ENCODE measurements around the gene BLOC1S5.
A peak's percentile ranks its signal among the peaks of the same experiment; 100 is the strongest.

Gene BLOC1S5, protein sequence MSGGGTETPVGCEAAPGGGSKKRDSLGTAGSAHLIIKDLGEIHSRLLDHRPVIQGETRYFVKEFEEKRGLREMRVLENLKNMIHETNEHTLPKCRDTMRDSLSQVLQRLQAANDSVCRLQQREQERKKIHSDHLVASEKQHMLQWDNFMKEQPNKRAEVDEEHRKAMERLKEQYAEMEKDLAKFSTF

DNA sequence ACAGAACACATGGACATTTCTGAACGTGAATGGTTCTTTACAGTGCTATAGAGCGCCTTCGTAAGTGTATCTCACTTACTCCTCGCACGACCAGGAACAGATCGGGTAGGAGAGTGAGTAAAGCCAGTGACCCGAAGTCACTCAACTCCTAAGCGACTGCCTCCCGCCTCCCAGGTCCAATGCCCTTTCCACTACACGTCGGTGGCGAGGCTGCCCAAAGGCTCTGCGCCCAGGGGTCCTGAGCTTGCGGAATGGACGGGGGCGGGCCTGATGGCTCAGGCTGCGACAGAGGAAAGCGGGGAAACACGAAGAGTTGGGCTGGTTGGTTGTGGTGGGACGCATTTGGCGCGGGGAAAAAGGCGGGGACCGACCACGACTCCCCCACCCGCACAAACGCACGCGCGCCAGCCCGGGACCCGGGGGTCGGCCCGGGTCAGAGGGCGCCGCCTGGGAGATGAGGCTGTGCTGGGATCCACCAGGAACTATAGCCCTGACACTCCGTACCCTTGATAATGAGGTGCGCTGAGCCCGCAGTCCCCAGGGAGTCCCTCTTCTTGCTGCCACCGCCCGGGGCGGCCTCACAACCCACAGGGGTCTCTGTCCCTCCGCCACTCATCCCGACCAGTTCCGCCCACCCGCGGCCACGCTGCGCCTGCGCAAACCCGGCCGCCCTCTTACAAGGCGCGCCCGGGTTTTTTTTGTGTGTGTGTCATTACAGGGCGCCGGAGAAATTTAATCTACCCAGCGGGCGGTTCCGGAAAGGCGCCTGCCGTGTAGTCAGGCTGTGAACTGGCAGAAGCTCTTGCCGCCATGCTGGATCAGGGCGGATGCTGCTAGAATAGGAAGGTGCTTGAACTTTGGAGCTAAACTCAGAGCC is at the start of gene BLOC1S5:
BLOC1S5 (minus strand) TSS at position 629 of the 877 bp plus-strand sequence; CDS start at position 616, 13 bp downstream.
- TF ChIP-seq, protein P1, sequence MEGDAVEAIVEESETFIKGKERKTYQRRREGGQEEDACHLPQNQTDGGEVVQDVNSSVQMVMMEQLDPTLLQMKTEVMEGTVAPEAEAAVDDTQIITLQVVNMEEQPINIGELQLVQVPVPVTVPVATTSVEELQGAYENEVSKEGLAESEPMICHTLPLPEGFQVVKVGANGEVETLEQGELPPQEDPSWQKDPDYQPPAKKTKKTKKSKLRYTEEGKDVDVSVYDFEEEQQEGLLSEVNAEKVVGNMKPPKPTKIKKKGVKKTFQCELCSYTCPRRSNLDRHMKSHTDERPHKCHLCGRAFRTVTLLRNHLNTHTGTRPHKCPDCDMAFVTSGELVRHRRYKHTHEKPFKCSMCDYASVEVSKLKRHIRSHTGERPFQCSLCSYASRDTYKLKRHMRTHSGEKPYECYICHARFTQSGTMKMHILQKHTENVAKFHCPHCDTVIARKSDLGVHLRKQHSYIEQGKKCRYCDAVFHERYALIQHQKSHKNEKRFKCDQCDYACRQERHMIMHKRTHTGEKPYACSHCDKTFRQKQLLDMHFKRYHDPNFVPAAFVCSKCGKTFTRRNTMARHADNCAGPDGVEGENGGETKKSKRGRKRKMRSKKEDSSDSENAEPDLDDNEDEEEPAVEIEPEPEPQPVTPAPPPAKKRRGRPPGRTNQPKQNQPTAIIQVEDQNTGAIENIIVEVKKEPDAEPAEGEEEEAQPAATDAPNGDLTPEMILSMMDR (IDR thresholded peaks at IDR 0.05; ENCODE audit: low read depth, low read length), result no peak
- peak; percentile 94 for DNase-seq (ENCODE audit: extremely low read depth, low read depth)

DNA sequence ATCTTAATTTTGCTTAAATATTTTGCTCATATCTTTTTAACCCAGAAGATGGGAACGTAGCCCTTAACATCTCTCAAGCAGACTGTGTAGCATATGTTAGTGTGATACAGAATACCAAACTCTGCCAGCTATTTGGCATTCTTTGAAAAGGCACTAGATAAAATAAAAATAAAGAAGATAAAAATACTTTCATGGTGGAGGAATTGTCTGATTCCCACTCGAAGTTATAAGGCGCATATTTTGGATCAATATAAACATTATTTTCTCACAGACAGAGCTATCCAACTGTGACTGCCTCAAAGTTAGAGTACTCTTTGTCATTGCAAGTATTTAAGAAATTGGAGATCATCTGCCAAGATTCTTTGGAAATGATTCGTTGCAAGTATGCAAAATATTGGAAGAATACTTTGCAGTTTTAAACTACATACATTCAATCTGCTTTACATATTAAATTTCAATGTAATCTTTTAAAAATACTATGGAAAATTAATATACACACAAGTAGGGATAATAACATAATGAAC is 49.0 kb upstream of the BLOC1S5 start:
- TF ChIP-seq, protein P1 (IDR thresholded peaks at IDR 0.05; ENCODE audit: low read depth, low read length), result no peak
- no peak for DNase-seq (ENCODE audit: extremely low read depth, low read depth)

DNA sequence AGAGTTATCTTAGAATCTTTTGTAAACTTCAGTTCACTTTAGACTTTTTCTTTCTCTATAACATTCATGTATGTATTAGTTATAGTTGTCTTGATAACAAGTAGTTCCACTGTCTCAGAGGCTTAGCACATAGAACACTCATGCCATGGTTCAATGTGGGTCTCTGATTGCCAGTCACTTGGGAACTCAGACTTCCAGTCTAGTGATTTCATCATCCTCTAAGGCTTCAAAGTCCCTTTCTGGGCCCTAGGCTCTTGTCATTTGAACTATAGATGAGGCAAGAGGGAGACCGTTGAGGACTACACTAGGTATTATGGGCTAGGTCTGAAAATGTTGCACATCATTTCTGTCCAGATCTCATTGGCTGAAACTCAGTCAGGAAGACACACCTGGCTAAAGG is 46.5 kb upstream of the BLOC1S5 start:
- TF ChIP-seq, protein P1 (IDR thresholded peaks at IDR 0.05; ENCODE audit: low read depth, low read length), result no peak
- no peak for DNase-seq (ENCODE audit: extremely low read depth, low read depth)

DNA sequence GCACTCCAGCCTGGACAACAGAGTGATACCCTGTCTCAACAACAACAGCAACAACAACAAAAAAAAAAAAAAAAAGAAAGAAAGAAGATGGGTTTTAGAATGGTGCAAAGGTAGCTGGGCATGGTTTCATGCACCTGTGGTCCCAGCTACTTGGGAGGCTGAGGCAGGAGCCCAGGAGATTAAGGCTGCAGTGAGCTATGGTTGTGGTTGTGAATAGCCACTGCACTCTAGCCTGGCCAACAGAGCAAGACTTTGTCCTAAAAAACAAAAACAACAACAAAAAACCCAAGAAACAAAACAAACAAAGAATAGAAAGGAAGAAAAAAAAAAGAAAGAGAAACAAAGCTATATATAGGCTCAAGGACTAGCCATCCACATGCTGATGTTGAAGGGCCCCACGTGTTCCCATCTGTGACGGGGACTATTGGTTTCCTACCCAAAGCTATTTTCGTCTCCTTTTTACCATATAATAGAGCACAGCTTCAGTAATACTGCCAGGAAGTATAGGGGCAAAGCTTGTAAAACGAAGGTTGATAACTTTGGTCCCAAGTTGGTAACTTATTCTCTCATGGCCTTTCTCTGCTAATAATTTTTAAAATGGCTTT is 46.0 kb upstream of the BLOC1S5 start:
- TF ChIP-seq, protein P1 (IDR thresholded peaks at IDR 0.05; ENCODE audit: low read depth, low read length), result no peak
- DNase-seq (ENCODE audit: extremely low read depth, low read depth), result no peak

DNA sequence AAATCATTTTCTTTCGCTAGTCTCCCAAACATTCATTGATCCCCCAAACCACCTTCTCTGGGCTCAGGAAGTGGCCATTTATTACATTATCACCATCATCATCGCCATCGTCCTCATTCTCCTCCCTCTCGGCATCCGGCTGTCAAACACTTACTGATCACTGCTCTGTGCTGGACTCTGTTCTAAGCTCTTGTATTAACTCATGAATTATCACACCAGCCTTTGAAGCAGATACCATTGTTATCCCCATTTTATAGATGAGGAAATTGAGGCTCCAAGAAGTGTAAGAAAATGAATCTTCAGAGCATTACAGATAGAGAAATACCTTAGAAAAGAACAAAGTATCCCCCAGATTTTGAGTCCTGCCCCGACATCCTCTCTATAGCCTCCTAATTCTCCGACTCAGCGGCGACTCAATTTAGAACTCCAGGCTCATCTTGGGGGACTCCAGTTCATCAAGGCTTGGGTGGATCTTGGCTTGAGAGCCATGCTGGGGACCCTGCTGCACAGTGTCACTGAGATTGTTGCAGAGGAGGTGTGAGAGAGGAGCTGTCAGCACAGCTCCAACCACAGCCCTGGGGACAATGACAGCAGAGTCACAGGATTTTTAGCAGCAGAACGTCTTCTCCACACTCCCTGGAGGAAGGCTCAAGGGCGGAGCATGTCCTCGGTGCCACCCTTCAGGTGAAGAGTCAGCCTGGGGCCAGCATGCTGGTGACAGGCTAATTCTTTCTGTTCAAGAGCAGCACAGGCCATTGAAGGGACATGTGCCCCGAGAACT is 44.8 kb upstream of the BLOC1S5 start:
- no peak for DNase-seq (ENCODE audit: extremely low read depth, low read depth)
- TF ChIP-seq, protein P1 (IDR thresholded peaks at IDR 0.05; ENCODE audit: low read depth, low read length), result no peak

DNA sequence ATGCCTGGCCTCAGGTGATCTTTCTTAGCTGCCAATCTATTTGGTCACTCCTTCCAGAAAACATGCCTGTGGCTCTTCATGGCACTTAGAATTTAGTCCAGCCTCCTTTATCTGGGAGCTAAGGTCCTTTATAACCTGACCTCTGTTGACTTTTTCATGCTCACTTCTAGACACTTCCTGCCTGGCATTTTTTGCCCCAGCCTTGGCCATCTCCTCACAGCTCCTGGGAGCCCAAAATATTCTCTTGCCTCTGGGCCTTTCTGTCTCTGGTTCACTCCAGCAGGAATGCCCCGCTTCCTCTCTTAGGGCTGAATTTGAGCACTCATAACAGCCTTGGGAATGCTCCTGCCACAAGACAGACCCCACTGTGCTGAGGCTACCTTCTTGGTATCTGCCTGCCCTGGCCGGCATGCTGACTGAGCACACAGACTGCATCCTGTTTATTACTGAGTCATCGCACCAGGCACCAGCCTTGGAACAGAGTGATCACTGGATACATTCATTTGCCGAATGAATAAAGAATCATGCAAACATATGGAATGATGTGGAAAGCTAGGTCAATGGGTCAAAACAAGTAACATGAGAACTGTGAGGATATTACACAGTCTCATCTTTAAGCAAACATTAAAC is 44.0 kb upstream of the BLOC1S5 start:
- DNase-seq (ENCODE audit: extremely low read depth, low read depth), result peak; percentile 77

More for the DNA sequence above, 44.0 kb upstream of the BLOC1S5 start:
- TF ChIP-seq, protein P1 (IDR thresholded peaks at IDR 0.05; ENCODE audit: low read depth, low read length), result no peak

Measured in AG09319 (cell line).